ENCODE results near the gene GPR183. TPM values are rescaled to one million over a fixed set of nuclear protein-coding genes. Genes with fewer than 3 reads are reported as not detected.

Gene GPR183
- total and polyA plus RNA-seq, 10 of the 15 experiments (the other 5 are each of a cell fraction or from before 2014, with no cell fraction given) = 134 to 669 (median 225) TPM

- TF ChIP-seq ATF2 (IDR thresholded peaks at IDR 0.05; ENCODE audit: low read length) = peak; percentile 85
- TF ChIP-seq, protein P1, sequence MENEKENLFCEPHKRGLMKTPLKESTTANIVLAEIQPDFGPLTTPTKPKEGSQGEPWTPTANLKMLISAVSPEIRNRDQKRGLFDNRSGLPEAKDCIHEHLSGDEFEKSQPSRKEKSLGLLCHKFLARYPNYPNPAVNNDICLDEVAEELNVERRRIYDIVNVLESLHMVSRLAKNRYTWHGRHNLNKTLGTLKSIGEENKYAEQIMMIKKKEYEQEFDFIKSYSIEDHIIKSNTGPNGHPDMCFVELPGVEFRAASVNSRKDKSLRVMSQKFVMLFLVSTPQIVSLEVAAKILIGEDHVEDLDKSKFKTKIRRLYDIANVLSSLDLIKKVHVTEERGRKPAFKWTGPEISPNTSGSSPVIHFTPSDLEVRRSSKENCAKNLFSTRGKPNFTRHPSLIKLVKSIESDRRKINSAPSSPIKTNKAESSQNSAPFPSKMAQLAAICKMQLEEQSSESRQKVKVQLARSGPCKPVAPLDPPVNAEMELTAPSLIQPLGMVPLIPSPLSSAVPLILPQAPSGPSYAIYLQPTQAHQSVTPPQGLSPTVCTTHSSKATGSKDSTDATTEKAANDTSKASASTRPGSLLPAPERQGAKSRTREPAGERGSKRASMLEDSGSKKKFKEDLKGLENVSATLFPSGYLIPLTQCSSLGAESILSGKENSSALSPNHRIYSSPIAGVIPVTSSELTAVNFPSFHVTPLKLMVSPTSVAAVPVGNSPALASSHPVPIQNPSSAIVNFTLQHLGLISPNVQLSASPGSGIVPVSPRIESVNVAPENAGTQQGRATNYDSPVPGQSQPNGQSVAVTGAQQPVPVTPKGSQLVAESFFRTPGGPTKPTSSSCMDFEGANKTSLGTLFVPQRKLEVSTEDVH (IDR thresholded peaks at IDR 0.05; ENCODE audit: low read depth, partially characterized antibody) = no peak
- TF ChIP-seq TCF7 (IDR thresholded peaks at IDR 0.05; ENCODE audit: borderline replicate concordance) = 0 out of 2 replicates have a peak, but pooled peaks have one; percentile 33
- TF ChIP-seq RAD21 (IDR thresholded peaks at IDR 0.05; ENCODE audit: insufficient read depth, low read depth, low read length) = peak; percentile 2; the same call in 1 of the 2 replicates
- no peak for TF ChIP-seq BHLHE40 (IDR thresholded peaks at IDR 0.05; ENCODE audit: borderline replicate concordance in 1 of 2, low read depth in 2 of 2, low read length in 1 of 2)
- no peak; the same call in 1 of the 2 replicates for TF ChIP-seq ZBED1 (IDR thresholded peaks at IDR 0.05; ENCODE audit: borderline replicate concordance)
- TF ChIP-seq RUNX3 (IDR thresholded peaks at IDR 0.05; ENCODE audit: low read length) = peak; percentile 92
- TF ChIP-seq ATF7 (IDR thresholded peaks at IDR 0.05; ENCODE audit: low read depth) = no peak
- TF ChIP-seq FOS (IDR thresholded peaks at IDR 0.05; ENCODE audit: borderline replicate concordance, extremely low read depth, insufficient read length) = no peak
- peak; percentile 48; the same call in 1 of the 2 replicates for TF ChIP-seq RELB (IDR thresholded peaks at IDR 0.05; ENCODE audit: low read depth)
- TF ChIP-seq MTA2 (IDR thresholded peaks at IDR 0.05; ENCODE audit: low read depth) = peak; percentile 26; the same call in 1 of the 2 replicates
- no peak for TF ChIP-seq TCF3 (IDR thresholded peaks at IDR 0.05; ENCODE audit: borderline replicate concordance, insufficient read depth, low read depth, low read length)
- no peak for TF ChIP-seq LARP7 (IDR thresholded peaks at IDR 0.05)
- no peak for TF ChIP-seq EZH2 (IDR thresholded peaks at IDR 0.05; ENCODE audit: borderline replicate concordance, control insufficient read depth, low read depth, low read length)
- peak; percentile 76 for TF ChIP-seq FOXM1 (IDR thresholded peaks at IDR 0.05; ENCODE audit: low read depth, low read length)
- TF ChIP-seq, protein P2, sequence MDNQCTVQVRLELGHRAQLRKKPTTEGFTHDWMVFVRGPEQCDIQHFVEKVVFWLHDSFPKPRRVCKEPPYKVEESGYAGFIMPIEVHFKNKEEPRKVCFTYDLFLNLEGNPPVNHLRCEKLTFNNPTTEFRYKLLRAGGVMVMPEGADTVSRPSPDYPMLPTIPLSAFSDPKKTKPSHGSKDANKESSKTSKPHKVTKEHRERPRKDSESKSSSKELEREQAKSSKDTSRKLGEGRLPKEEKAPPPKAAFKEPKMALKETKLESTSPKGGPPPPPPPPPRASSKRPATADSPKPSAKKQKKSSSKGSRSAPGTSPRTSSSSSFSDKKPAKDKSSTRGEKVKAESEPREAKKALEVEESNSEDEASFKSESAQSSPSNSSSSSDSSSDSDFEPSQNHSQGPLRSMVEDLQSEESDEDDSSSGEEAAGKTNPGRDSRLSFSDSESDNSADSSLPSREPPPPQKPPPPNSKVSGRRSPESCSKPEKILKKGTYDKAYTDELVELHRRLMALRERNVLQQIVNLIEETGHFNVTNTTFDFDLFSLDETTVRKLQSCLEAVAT (IDR thresholded peaks at IDR 0.05) = peak; percentile 58; the same call in 1 of the 2 replicates
- TF ChIP-seq SKIL (IDR thresholded peaks at IDR 0.05; ENCODE audit: low read depth, poor library complexity, severe bottlenecking) = peak; percentile 62
- TF ChIP-seq KLF5 (IDR thresholded peaks at IDR 0.05; ENCODE audit: partially characterized antibody) = no peak
- peak in 1 of 2 experiments; percentile 32; a peak in 2 of 4 replicates for TF ChIP-seq IKZF2 (IDR thresholded peaks at IDR 0.05)
- no peak for TF ChIP-seq ZZZ3 (IDR thresholded peaks at IDR 0.05; ENCODE audit: control insufficient read depth, insufficient read length, low read depth)
Measured at GRCh38 chr13:99296398-99296797, 10.8 kb downstream of the GPR183 start (continued).

Data from GM12878 (cell line).